GM20000 (cell line): Measurements from ENCODE around the gene CGB3.

Experiments
- DNase-seq: peaks from one replicate; pipeline ENCODE4 v3.0.0; 2012; ENCODE audit warnings: low spot score
- TF ChIP-seq, protein P1 (sequence below): IDR thresholded peaks from 2 replicates; pipeline ENCODE4 v1.5.1; 2012; ENCODE audit warnings: mild to moderate bottlenecking, control low read depth; ENCODE audit errors: extremely low read depth, missing control alignments

Gene CGB3

DNA sequence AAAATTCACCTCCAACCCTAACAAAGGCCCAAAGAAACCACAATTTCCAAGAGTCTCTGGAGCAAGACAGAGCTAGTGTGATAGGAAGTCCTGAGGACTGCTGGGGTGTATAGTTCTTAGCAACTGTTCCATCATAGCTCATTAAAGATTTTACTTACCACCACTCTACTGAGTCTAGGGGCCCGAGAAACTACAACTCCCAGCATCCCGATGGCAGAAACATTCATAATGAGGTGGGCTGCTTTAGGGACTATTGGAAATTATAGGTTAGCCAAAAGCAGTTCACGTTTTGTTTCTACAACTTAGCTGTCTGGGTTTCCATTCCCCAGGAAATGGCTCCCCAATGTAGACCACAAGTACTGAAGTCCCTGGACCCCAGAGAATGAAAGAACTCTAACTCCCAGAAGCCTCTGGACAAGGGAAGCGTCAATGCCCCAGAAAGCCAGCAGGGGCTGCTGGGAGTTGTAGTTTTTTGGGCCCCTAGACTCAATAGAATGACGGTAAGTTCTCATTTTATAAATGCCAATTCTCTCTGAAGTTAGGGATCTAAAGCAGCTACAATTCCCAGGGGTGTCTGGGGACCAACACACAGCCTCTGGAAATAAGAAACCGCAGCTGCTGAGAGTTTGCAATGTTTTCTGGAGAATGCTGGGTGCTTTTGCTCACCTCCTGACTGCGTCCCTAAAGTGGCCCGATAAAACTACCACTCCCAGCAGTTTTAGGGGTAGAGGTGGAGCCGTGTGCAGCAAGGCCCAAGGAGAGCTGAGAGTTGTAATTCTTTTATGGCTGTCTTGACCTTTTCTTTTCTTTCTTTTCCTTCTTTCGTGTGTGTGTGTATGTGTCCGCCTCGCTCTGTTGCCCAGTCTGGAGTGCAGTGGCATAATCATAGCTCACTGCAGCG, 47.9 kb downstream of the CGB3 start:
- TF ChIP-seq, protein P1, sequence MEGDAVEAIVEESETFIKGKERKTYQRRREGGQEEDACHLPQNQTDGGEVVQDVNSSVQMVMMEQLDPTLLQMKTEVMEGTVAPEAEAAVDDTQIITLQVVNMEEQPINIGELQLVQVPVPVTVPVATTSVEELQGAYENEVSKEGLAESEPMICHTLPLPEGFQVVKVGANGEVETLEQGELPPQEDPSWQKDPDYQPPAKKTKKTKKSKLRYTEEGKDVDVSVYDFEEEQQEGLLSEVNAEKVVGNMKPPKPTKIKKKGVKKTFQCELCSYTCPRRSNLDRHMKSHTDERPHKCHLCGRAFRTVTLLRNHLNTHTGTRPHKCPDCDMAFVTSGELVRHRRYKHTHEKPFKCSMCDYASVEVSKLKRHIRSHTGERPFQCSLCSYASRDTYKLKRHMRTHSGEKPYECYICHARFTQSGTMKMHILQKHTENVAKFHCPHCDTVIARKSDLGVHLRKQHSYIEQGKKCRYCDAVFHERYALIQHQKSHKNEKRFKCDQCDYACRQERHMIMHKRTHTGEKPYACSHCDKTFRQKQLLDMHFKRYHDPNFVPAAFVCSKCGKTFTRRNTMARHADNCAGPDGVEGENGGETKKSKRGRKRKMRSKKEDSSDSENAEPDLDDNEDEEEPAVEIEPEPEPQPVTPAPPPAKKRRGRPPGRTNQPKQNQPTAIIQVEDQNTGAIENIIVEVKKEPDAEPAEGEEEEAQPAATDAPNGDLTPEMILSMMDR, result no peak
- DNase-seq, result no peak
